ENCODE results near the gene SLC5A2. TPM values are rescaled to one million over a fixed set of nuclear protein-coding genes. Genes with fewer than 3 reads are reported as not detected.

The SLC5A2 gene
- total and polyA plus RNA-seq, 2 of the 13 experiments (the other 11 are each of a cell fraction or from before 2014, with no cell fraction given): 0.24 to 0.97 TPM

DNA sequence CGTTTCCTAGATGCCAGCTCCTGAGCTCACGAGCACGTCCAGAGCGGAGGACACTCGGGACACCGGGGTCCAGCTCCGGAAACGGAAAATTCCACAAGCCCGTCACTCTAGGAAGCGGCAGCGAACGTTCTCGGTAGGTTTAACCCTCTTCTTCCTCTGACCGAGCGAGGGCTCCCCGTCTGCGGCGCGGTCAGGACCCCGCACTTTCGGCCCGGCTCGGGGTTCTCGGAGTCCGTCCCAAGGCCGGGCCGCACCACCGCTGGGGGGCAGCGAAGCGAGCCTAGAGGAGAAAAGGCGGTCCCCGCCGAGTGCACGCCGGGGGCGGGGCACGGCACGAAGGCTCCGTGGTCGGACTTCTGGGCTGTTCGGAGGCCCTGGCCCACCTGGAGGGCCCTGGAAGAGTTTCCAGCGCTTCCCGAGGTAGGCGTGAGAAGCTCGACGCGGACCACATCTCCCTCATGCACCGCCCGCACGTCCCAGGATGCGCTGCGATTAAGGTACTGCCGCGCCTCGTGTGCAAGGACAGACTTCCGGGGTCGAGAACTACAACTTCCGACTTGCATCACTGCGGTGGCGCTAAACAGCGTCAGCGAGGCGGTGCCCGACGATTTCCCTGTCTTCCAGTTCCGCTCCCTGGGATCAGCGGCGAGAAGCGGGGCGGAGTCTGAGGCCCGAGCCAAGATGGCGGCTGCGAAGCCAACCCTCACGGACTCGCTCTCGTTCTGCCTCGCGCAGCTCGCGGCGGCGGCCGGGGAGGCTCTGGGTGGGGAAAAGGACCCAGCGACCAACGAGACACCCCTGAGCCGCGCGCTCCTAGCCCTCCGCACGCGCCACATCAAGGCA is 23.9 kb upstream of the SLC5A2 start, which contains the start of gene ARMC5 (continued):
- TF ChIP-seq ZNF274 (CRISPR knock-in tag; IDR thresholded peaks at IDR 0.05) (peak; percentile 97), PAWR (CRISPR knock-in tag; IDR thresholded peaks at IDR 0.05; ENCODE audit: borderline replicate concordance) (no peak), IRF1 (CRISPR knock-in tag; IDR thresholded peaks at IDR 0.05; ENCODE audit: low read depth) (no peak; the same call in 1 of the 2 replicates), TSC22D2 (CRISPR knock-in tag; IDR thresholded peaks at IDR 0.05; ENCODE audit: borderline replicate concordance) (no peak), ZNF337 (CRISPR knock-in tag; IDR thresholded peaks at IDR 0.05; ENCODE audit: borderline replicate concordance, low read depth) (peak; percentile 80; the same call in 1 of the 2 replicates), CHCHD3 (CRISPR knock-in tag; IDR thresholded peaks at IDR 0.05) (no peak), IRX3 (CRISPR knock-in tag; IDR thresholded peaks at IDR 0.05; ENCODE audit: borderline replicate concordance, low read depth) (peak; percentile 79; the same call in 1 of the 2 replicates), KLF15 (CRISPR knock-in tag; IDR thresholded peaks at IDR 0.05; ENCODE audit: borderline replicate concordance) (peak; percentile 83; the same call in 1 of the 2 replicates), ZNF772 (CRISPR knock-in tag; IDR thresholded peaks at IDR 0.05) (peak; percentile 85), MAF1 (CRISPR knock-in tag; IDR thresholded peaks at IDR 0.05; ENCODE audit: borderline replicate concordance) (peak; percentile 41; the same call in 1 of the 2 replicates), MAX (IDR thresholded peaks at IDR 0.05) (peak; percentile 98), KDM2A (CRISPR knock-in tag; IDR thresholded peaks at IDR 0.05; ENCODE audit: borderline replicate concordance, low read depth) (peak; percentile 92), REXO4 (CRISPR knock-in tag; IDR thresholded peaks at IDR 0.05; ENCODE audit: borderline replicate concordance) (no peak), ZC3H13 (CRISPR knock-in tag; IDR thresholded peaks at IDR 0.05) (peak; percentile 96), DZIP1 (CRISPR knock-in tag; IDR thresholded peaks at IDR 0.05) (peak; percentile 58; the same call in 1 of the 2 replicates), SMAD3 (CRISPR knock-in tag; IDR thresholded peaks at IDR 0.05) (peak; percentile 84), JUN (CRISPR knock-in tag; IDR thresholded peaks at IDR 0.05) (no peak; the same call in none of the 2 replicates), ZSCAN20 (CRISPR knock-in tag; IDR thresholded peaks at IDR 0.05; ENCODE audit: borderline replicate concordance) (peak; percentile 86; the same call in 1 of the 2 replicates), ZNF280B (CRISPR knock-in tag; IDR thresholded peaks at IDR 0.05; ENCODE audit: borderline replicate concordance) (peak; percentile 27; the same call in 1 of the 2 replicates), NRL (CRISPR knock-in tag; IDR thresholded peaks at IDR 0.05; ENCODE audit: borderline replicate concordance) (peak; percentile 45), ZMYM3 (CRISPR knock-in tag; IDR thresholded peaks at IDR 0.05) (no peak)
- TF ChIP-seq, protein P1, sequence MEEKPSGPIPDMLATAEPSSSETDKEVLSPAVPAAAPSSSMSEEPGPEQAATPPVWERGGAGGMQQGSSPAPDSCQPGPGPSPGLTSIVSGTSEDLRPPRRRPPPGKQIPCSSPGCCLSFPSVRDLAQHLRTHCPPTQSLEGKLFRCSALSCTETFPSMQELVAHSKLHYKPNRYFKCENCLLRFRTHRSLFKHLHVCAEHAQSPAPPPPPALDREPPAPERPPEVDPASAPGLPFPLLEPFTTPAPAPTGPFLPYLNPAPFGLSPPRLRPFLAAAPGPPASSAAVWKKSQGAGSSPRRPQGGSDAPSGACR (CRISPR knock-in tag; IDR thresholded peaks at IDR 0.05): peak; percentile 34; the same call in 1 of the 2 replicates
